HCT116 (cell line): ENCODE results near the gene OR4S1.

Experiments used
- CEBPB ChIP-seq: IDR thresholded peaks from 2 replicates; pipeline ENCODE4 v1.6.1; 2012; ENCODE audit warnings: low read depth
- EZH2 ChIP-seq: fragments of 200-600 bp; sonication (generic); IDR thresholded peaks from 2 replicates; pipeline ENCODE4 v1.6.1; 2017; ENCODE audit warnings: antibody characterized with exemption, mixed run types
- EZH2phosphoT487 ChIP-seq: fragments of 200-600 bp; IDR thresholded peaks from 2 replicates; pipeline ENCODE4 v1.6.1; 2018; ENCODE audit warnings: antibody characterized with exemption, borderline replicate concordance
- JUND ChIP-seq: IDR thresholded peaks from 2 replicates; pipeline ENCODE4 v1.6.1; 2012
- POLR2A ChIP-seq: IDR thresholded peaks from 2 replicates; pipeline ENCODE4 v1.7.0; 2011; ENCODE audit warnings: borderline replicate concordance; ENCODE audit not compliant: insufficient read depth, insufficient read length; ENCODE audit errors: extremely low read depth
- POLR2AphosphoS5 ChIP-seq: IDR thresholded peaks from 2 replicates; pipeline ENCODE4 v1.6.1; 2011; ENCODE audit warnings: mild to moderate bottlenecking, low read depth, low read length, moderate library complexity
- RAD21 ChIP-seq: IDR thresholded peaks from 2 replicates; pipeline ENCODE4 v1.6.1; 2012; ENCODE audit warnings: low read depth, mild to moderate bottlenecking
- SP1 ChIP-seq: IDR thresholded peaks from 2 replicates; pipeline ENCODE4 v1.6.1; 2012; ENCODE audit warnings: low read depth
- TF ChIP-seq, protein P1 (sequence below), 3 experiments: fragments of 200-600 bp in 1 of 3; sonication (generic) in 1 of 3; IDR thresholded peaks in 2 of 3; conservative IDR thresholded peaks in 1 of 3; 2 replicates each; pipeline ENCODE4 v1.5.1; 2012 to 2017; ENCODE audit warnings: low read depth in 2 of 3, low read length in 2 of 3, antibody characterized with exemption in 1 of 3, borderline replicate concordance in 1 of 3, control low read depth in 1 of 3, mild to moderate bottlenecking in 1 of 3, mixed read lengths in 1 of 3, mixed run types in 1 of 3, moderate library complexity in 1 of 3; ENCODE audit not compliant: insufficient read depth in 1 of 3

GRCh38 chr11:48261600-48261999 lies 44.4 kb upstream of the OR4S1 start:
- TF ChIP-seq POLR2A (no peak), EZH2 (no peak), POLR2AphosphoS5 (no peak), CEBPB (no peak), JUND (no peak), SP1 (no peak), RAD21 (no peak), EZH2phosphoT487 (no peak)
- TF ChIP-seq, protein P1, sequence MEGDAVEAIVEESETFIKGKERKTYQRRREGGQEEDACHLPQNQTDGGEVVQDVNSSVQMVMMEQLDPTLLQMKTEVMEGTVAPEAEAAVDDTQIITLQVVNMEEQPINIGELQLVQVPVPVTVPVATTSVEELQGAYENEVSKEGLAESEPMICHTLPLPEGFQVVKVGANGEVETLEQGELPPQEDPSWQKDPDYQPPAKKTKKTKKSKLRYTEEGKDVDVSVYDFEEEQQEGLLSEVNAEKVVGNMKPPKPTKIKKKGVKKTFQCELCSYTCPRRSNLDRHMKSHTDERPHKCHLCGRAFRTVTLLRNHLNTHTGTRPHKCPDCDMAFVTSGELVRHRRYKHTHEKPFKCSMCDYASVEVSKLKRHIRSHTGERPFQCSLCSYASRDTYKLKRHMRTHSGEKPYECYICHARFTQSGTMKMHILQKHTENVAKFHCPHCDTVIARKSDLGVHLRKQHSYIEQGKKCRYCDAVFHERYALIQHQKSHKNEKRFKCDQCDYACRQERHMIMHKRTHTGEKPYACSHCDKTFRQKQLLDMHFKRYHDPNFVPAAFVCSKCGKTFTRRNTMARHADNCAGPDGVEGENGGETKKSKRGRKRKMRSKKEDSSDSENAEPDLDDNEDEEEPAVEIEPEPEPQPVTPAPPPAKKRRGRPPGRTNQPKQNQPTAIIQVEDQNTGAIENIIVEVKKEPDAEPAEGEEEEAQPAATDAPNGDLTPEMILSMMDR (IDR thresholded peaks at IDR 0.05 in 2 of 3, conservative IDR thresholded peaks at IDR 0.05 in 1 of 3; ENCODE audit: borderline replicate concordance in 1 of 3, insufficient read depth in 1 of 3, low read depth in 2 of 3, low read length in 2 of 3) = no peak
